ENCODE data around the gene IDI1. TPM values are rescaled to one million over a fixed set of nuclear protein-coding genes. Genes with fewer than 3 reads are reported as not detected.
"Not testable (repeated sequence)": the region's sequence is repeated elsewhere in the genome, so short reads cannot be mapped to it uniquely, and the experiment has no call there.

The IDI1 gene
- total and polyA plus RNA-seq, 4 experiments from 2014 or later, result 30.3 to 45.4 (median 38.8) TPM

DNA sequence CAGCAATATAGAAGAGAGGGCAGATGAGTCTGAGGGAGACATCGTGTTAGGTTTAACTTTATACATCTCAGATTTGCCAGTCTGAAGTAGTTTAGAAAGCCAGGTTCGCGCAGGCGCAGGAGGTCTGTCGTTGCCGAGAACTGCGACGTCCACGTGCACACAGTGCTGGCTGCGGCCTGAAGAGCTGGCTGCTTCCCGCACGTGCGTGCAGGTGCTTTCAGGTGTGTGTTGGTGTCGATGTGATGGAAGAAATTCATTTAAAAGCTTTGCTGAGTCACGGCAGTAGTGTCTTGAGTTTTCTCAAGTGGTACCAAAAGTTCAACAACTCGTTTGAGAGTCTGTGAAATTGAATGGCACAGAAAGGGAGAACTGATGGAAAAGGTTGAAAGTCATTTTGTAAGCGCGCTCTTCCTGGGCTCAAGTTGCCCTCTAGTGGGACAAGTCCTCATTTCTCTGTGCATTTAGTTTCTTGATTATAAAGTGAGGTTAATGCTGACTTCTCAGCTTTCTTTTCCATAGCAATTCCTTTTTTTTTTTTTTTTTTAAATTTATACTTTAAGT lies 25.9 kb upstream of the IDI1 start:
- peak in 2 of 5 donors; percentile 13 for DNase-seq
- Mint-ChIP-seq H3K27me3 (no peaks in the 10 kb centered on the region), H3K27ac (peak overlapping the region in 4 of 7 donors; percentile 23 to 47 (median 34)), H3K4me1 (peaks cover 10 to 18% (median 17%) of the 10 kb centered on the region in 4 donors), H3K36me3 (peaks cover 19 to 47% of the 10 kb centered on the region in 2 donors), H3K9me3 (peaks cover 0 to 1% (median 0%) of the 10 kb centered on the region in 8 donors), H3K4me3 (peak overlapping the region in 1 of 8 donors; percentile 49)
- H3K27me3 ChIP-seq (ENCODE audit: insufficient read depth, low read length), result no peaks in the 10 kb centered on the region
- no peaks in the 10 kb centered on the region for H3K9me3 ChIP-seq (ENCODE audit: control insufficient read depth in 1 of 2, low read length in 2 of 2)
- ChIA-PET POLR2A (ENCODE audit: partially characterized antibody) (interaction anchor here (0.6 to 1.0 kb wide), 2 partner anchors 26 to 32 kb away, joined by 3 to 4 read pairs; partner anchors contain the start of gene IDI1), CTCF (ENCODE audit: partially characterized antibody) (interaction anchor here (0.6 to 2.1 kb wide), 8 partner anchors 9 to 109 kb away, joined by 3 to 6 read pairs (median 3); partner anchors contain the start of gene GTPBP4)
- intact Hi-C loops (cut with micrococcal nuclease), result no loop called here
- H3K27ac ChIP-seq (ENCODE audit: low read depth, low read length), result no peak overlapping the region
- peaks cover 6% of the 10 kb centered on the region for H3K4me1 ChIP-seq (ENCODE audit: insufficient read depth, low read length)
- H3K4me3 ChIP-seq (ENCODE audit: low read length in 2 of 2), result no peak overlapping the region
- H3K36me3 ChIP-seq (ENCODE audit: insufficient read depth, low read length), result peaks cover 24% of the 10 kb centered on the region

DNA sequence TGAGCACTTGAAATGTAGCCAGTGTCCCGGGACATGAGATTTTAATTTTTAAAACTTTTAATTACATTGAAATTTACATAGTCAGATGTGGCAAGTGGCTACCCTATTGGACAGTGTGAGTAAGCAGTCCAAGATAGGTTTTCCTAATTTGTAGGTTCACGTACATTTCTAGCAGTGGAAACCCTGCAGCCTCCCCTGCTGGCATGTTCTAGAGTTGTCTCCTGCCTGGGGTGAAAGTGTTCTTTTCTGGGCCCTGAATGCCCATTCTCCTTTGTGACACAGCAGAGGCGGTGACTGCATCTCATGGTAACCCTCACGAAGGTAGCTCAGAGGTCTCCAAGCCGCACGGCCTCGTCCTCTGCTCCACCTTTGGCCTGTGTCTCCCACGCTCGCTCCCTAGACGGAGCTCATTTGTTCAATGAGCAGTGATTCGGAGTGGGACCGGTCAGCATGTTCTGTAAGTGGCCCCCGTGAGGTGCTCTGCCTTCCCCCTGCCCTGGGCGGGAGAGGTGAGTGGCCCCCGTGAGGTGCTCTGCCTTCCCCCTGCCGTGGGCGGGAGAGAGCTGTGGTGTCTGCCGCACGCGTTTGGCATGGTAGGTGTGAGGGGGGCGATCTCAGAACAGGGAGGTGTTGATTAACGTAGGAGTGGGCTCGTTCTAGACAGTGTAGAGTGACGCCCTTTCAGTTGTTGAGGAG lies 25.3 kb upstream of the IDI1 start:
- ChIA-PET CTCF (ENCODE audit: partially characterized antibody) (interaction anchor here (1.2 to 2.1 kb wide), 5 partner anchors 9 to 86 kb away, joined by 3 to 6 read pairs (median 5); partner anchors contain the start of gene GTPBP4), POLR2A (ENCODE audit: partially characterized antibody) (no interaction called here)
- Mint-ChIP-seq H3K4me1 (peaks cover 15 to 24% (median 22%) of the 10 kb centered on the region in 4 donors), H3K4me3 (no peak overlapping the region), H3K27ac (peak overlapping the region in 5 of 7 donors; percentile 23 to 47 (median 30)), H3K36me3 (peaks cover 16 to 41% of the 10 kb centered on the region in 2 donors), H3K9me3 (peaks cover 0 to 1% (median 0%) of the 10 kb centered on the region in 8 donors), H3K27me3 (no peaks in the 10 kb centered on the region)
- intact Hi-C loops (cut with micrococcal nuclease), result no loop called here
- no peak for DNase-seq
- Histone ChIP-seq H3K4me3 (ENCODE audit: low read length in 2 of 2) (no peak overlapping the region), H3K27ac (ENCODE audit: low read depth, low read length) (no peak overlapping the region), H3K4me1 (ENCODE audit: insufficient read depth, low read length) (peaks cover 9% of the 10 kb centered on the region), H3K36me3 (ENCODE audit: insufficient read depth, low read length) (peaks cover 17% of the 10 kb centered on the region), H3K27me3 (ENCODE audit: insufficient read depth, low read length) (no peaks in the 10 kb centered on the region), H3K9me3 (ENCODE audit: control insufficient read depth in 1 of 2, low read length in 2 of 2) (no peaks in the 10 kb centered on the region)

DNA sequence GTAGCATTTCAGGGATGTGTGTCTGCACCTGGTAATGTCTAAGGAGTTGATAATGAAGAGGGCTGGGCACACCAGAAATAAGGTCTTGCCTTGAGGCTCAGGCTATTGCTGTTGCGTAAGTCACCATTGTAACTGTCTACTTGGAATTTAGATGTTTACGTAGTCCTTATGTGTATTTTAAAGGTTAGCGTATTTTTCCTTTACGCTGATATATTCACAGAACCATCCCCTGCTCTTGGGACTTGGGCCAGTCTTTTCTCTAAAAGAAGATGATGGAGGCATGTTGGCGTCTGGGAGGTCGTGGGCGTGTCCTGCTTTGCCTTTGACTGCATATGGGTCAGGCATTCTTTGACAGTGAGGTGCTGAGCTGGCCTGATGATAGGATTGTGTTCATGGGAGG lies 22.0 kb upstream of the IDI1 start:
- H3K27ac ChIP-seq (ENCODE audit: low read depth, low read length), result no peak overlapping the region
- no peak overlapping the region for H3K4me3 ChIP-seq (ENCODE audit: low read length in 2 of 2)
- no peak for DNase-seq
- H3K9me3 ChIP-seq (ENCODE audit: control insufficient read depth in 1 of 2, low read length in 2 of 2), result no peaks in the 10 kb centered on the region
- H3K27me3 Mint-ChIP-seq, result no peaks in the 10 kb centered on the region
- H3K27me3 ChIP-seq (ENCODE audit: insufficient read depth, low read length), result no peaks in the 10 kb centered on the region
- H3K4me1 ChIP-seq (ENCODE audit: insufficient read depth, low read length), result peaks cover 9% of the 10 kb centered on the region
- peak overlapping the region in 2 of 7 donors; percentile 51 to 67 for H3K27ac Mint-ChIP-seq
- no peak overlapping the region for H3K4me3 Mint-ChIP-seq
- ChIA-PET POLR2A (ENCODE audit: partially characterized antibody) (interaction anchor here (1.5 kb wide), 1 partner anchor 15 kb away, joined by 4 read pairs; the partner anchor contains the start of gene WDR37), CTCF (ENCODE audit: partially characterized antibody) (no interaction called here)
- peaks cover 0 to 1% (median 0%) of the 10 kb centered on the region in 8 donors for H3K9me3 Mint-ChIP-seq
- intact Hi-C loops (cut with micrococcal nuclease), result no loop called here
- peaks cover 7% of the 10 kb centered on the region for H3K36me3 ChIP-seq (ENCODE audit: insufficient read depth, low read length)
- peaks cover 9 to 27% of the 10 kb centered on the region in 2 donors for H3K36me3 Mint-ChIP-seq
- peaks cover 22 to 44% (median 37%) of the 10 kb centered on the region in 4 donors for H3K4me1 Mint-ChIP-seq

DNA sequence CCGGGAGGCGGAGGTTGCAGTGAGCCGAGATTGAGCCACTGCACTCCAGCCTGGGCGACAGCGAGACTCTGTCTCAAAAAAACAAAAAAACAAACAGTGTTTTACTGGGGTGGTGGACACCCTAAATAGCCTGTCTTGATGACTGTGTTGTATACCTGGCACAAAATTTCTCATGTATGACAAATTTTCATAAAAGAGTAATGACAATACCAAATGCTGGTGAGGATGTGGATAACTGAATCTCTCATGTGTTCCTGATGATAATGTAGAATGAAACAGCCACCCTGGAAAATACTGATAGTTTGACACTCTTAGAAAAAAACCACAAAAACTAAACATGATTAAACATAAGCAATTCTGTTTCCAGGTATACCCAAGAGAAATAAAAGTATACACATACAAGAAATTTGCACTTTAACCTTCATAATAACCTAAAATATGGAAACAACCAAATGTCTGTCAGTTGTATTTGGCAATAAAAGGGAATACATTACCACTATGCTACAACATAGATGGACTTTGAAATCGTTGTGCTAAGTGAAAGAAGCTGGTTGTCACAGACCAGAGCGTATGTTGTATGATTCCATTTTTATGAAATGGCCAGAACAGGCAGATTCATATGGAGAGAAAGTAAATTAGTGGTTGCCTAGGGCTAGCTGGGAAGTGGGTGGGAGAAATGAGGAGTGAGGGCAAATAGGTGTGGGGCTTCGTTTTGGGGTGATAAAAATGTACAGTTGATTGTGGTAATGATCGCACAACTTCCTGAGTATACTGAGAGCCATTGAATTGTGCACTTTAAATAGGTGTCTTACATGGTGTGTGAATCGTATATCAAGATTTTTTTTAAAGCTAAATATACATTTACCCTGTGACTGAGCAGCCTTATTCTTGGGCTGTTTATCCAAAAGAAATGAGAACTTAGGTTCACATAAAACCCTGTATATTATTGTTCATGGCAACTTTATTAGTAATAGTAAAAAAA lies 19.8 kb upstream of the IDI1 start:
- H3K9me3 Mint-ChIP-seq, result no peaks in the 10 kb centered on the region
- Histone ChIP-seq H3K36me3 (ENCODE audit: insufficient read depth, low read length) (peaks cover 5% of the 10 kb centered on the region), H3K9me3 (ENCODE audit: control insufficient read depth in 1 of 2, low read length in 2 of 2) (no peaks in the 10 kb centered on the region), H3K4me3 (ENCODE audit: low read length in 2 of 2) (no peak overlapping the region), H3K27ac (ENCODE audit: low read depth, low read length) (no peak overlapping the region), H3K4me1 (ENCODE audit: insufficient read depth, low read length) (peaks cover 32% of the 10 kb centered on the region), H3K27me3 (ENCODE audit: insufficient read depth, low read length) (no peaks in the 10 kb centered on the region)
- peak overlapping the region in 2 of 7 donors; percentile 29 to 82 for H3K27ac Mint-ChIP-seq
- no peak for DNase-seq
- H3K4me1 Mint-ChIP-seq, result peaks cover 26 to 51% (median 43%) of the 10 kb centered on the region in 4 donors
- peaks cover 0 to 15% of the 10 kb centered on the region in 2 donors for H3K36me3 Mint-ChIP-seq
- no peaks in the 10 kb centered on the region for H3K27me3 Mint-ChIP-seq
- CTCF ChIA-PET (ENCODE audit: partially characterized antibody), result no interaction called here
- H3K4me3 Mint-ChIP-seq, result peak overlapping the region in 1 of 8 donors; percentile 48
- POLR2A ChIA-PET (ENCODE audit: partially characterized antibody), result interaction anchor here (0.7 to 1.0 kb wide), 3 partner anchors 12 to 82 kb away, joined by 3 to 4 read pairs (median 3); partner anchors contain the start of genes IDI1 and WDR37
- intact Hi-C loops (cut with micrococcal nuclease), result no loop called here

DNA sequence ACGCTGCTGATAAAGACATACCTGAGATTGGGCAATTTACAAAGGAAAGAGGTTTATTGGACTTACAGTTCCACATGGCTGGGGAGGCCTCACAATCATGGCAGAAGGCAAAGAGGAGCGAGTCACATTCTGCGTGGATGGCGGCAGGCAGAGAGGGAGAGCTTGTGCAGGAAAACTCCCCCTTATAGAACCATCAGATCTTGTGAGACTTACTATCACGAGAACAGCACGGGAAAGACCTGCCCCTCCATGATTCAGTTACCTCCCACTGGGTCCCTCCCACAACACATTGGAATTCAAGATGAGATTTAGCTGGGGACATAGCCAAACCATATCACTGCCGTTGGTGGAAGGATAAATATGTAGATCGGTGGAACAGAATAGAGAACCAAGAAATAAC lies 17.8 kb upstream of the IDI1 start:
- peaks cover 51% of the 10 kb centered on the region for H3K4me1 ChIP-seq (ENCODE audit: insufficient read depth, low read length)
- H3K36me3 ChIP-seq (ENCODE audit: insufficient read depth, low read length); H3K36me3 Mint-ChIP-seq; H3K9me3 ChIP-seq (ENCODE audit: control insufficient read depth in 1 of 2, low read length in 2 of 2); CTCF ChIA-PET (ENCODE audit: partially characterized antibody); H3K9me3 Mint-ChIP-seq; H3K27ac ChIP-seq (ENCODE audit: low read depth, low read length); H3K27me3 Mint-ChIP-seq; DNase-seq; intact Hi-C loops (cut with micrococcal nuclease); H3K27me3 ChIP-seq (ENCODE audit: insufficient read depth, low read length); H3K4me3 ChIP-seq (ENCODE audit: low read length in 2 of 2): not testable (repeated sequence)
- H3K27ac Mint-ChIP-seq, result peak overlapping the region in 5 of 7 donors; percentile 36 to 82 (median 57)
- peaks cover 43 to 70% (median 62%) of the 10 kb centered on the region in 4 donors for H3K4me1 Mint-ChIP-seq
- POLR2A ChIA-PET (ENCODE audit: partially characterized antibody), result interaction anchor here (1.0 kb wide), 1 partner anchor 17 kb away, joined by 3 read pairs; the partner anchor contains the start of gene IDI1
- peak overlapping the region in 1 of 8 donors; percentile 20 for H3K4me3 Mint-ChIP-seq

DNA sequence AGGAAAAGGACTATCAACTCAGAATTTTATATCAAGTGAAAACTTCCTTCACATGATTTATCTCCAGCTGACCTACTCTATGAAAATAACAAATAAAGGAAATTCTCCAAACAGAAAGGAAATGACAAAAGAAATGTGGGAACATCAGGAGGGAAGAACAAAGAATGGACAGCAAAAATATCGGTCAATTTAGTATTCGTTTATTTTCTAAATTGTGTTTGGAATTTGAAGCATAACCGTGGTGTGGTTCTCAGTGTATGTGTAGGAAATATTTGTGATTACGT lies 16.0 kb upstream of the IDI1 start:
- intact Hi-C loops (cut with micrococcal nuclease), result no loop called here
- no peaks in the 10 kb centered on the region for H3K27me3 ChIP-seq (ENCODE audit: insufficient read depth, low read length)
- Mint-ChIP-seq H3K27me3 (no peaks in the 10 kb centered on the region), H3K9me3 (no peaks in the 10 kb centered on the region), H3K4me1 (peaks cover 55 to 84% (median 73%) of the 10 kb centered on the region in 4 donors), H3K36me3 (peaks cover 0 to 7% of the 10 kb centered on the region in 2 donors), H3K27ac (peak overlapping the region; percentile 70 to 99 (median 90)), H3K4me3 (no peak overlapping the region)
- no peak overlapping the region for H3K27ac ChIP-seq (ENCODE audit: low read depth, low read length)
- peaks cover 64% of the 10 kb centered on the region for H3K4me1 ChIP-seq (ENCODE audit: insufficient read depth, low read length)
- DNase-seq, result no peak
- H3K4me3 ChIP-seq (ENCODE audit: low read length in 2 of 2), result no peak overlapping the region
- CTCF ChIA-PET (ENCODE audit: partially characterized antibody), result interaction anchor here (1.6 kb wide), 1 partner anchor 10 kb away, joined by 5 read pairs; no protein-coding TSS in a partner anchor
- H3K36me3 ChIP-seq (ENCODE audit: insufficient read depth, low read length), result no peaks in the 10 kb centered on the region
- H3K9me3 ChIP-seq (ENCODE audit: control insufficient read depth in 1 of 2, low read length in 2 of 2), result no peaks in the 10 kb centered on the region
- POLR2A ChIA-PET (ENCODE audit: partially characterized antibody), result interaction anchor here (1.3 to 2.0 kb wide), 3 partner anchors 9 to 16 kb away, joined by 5 to 6 read pairs (median 5); partner anchors contain the start of genes IDI1 and WDR37
